Neural progenitor cell (in vitro differentiated cells): ENCODE data around the gene VPS35L. TPM values are rescaled to one million over a fixed set of nuclear protein-coding genes. Genes with fewer than 3 reads are reported as not detected.
A peak's percentile ranks its signal among the peaks of the same experiment; 100 is the strongest.

Experiments
- DNase-seq: peaks from one replicate; pipeline ENCODE4 v3.0.0-alpha.2; 2016; ENCODE audit warnings: low spot score
- H2AFZ ChIP-seq: fragments of 200-600 bp; sonication (generic); replicated peaks from 2 replicates; pipeline ENCODE4 v1.6.1; 2016; ENCODE audit warnings: antibody characterized with exemption
- H3F3A ChIP-seq: fragments of 200-600 bp; sonication (generic); 2 replicates; pipeline ENCODE4 v1.6.1; 2016; ENCODE audit warnings: antibody characterized with exemption, low read depth
- H3K27ac ChIP-seq: fragments of 200-600 bp; sonication (generic); 2 replicates; pipeline ENCODE4 v1.5.1; 2016; ENCODE audit warnings: mild to moderate bottlenecking
- H3K27me3 ChIP-seq: fragments of 200-600 bp; sonication (generic); 2 replicates; pipeline ENCODE4 v1.6.1; 2016; ENCODE audit warnings: mild to moderate bottlenecking, moderate library complexity
- H3K36me3 ChIP-seq: fragments of 200-600 bp; sonication (generic); 2 replicates; pipeline ENCODE4 v1.5.1; 2016
- H3K4me1 ChIP-seq: fragments of 200-600 bp; sonication (generic); 2 replicates; pipeline ENCODE4 v1.6.1; 2016; ENCODE audit warnings: mixed run types
- H3K4me2 ChIP-seq: fragments of 200-600 bp; sonication (generic); 2 replicates; pipeline ENCODE4 v1.6.1; 2016
- H3K4me3 ChIP-seq: fragments of 200-600 bp; sonication (generic); 2 replicates; pipeline ENCODE4 v1.5.1; 2016
- H3K79me2 ChIP-seq: fragments of 200-600 bp; sonication (generic); 2 replicates; pipeline ENCODE4 v1.6.1; 2016; ENCODE audit warnings: low read depth
- H3K9ac ChIP-seq: fragments of 200-600 bp; sonication (generic); 2 replicates; pipeline ENCODE4 v1.6.1; 2016
- H3K9me3 ChIP-seq: fragments of 200-600 bp; sonication (generic); 2 replicates; pipeline ENCODE4 v1.5.1; 2016; ENCODE audit warnings: low read depth
- H4K20me1 ChIP-seq: fragments of 200-600 bp; sonication (generic); 2 replicates; pipeline ENCODE4 v1.6.1; 2016; ENCODE audit warnings: low read depth
- H3K27ac Mint-ChIP-seq: 3 replicates; pipeline ENCODE4 v1.8.0; 2021; ENCODE audit warnings: mixed read lengths
- H3K27me3 Mint-ChIP-seq: 2 replicates; pipeline ENCODE4 v1.8.0; 2022; ENCODE audit warnings: low read depth, mild to moderate bottlenecking, inconsistent platforms, moderate library complexity, mixed read lengths; ENCODE audit not compliant: insufficient read depth
- H3K36me3 Mint-ChIP-seq: 3 replicates; pipeline ENCODE4 v1.8.0; 2021; ENCODE audit warnings: mixed read lengths
- H3K4me1 Mint-ChIP-seq: 3 replicates; pipeline ENCODE4 v1.8.0; 2021; ENCODE audit warnings: mixed read lengths
- H3K4me3 Mint-ChIP-seq: 3 replicates; pipeline ENCODE4 v1.8.0; 2021; ENCODE audit warnings: mild to moderate bottlenecking, moderate library complexity, mixed read lengths
- H3K9me3 Mint-ChIP-seq: 3 replicates; pipeline ENCODE4 v1.8.0; 2020; ENCODE audit warnings: mixed read lengths
- EZH2 ChIP-seq: fragments of 200-600 bp; sonication (generic); IDR thresholded peaks from 2 replicates; pipeline ENCODE4 v1.6.1; 2017; ENCODE audit warnings: antibody characterized with exemption, mild to moderate bottlenecking, moderate library complexity
- EZH2phosphoT487 ChIP-seq: fragments of 200-600 bp; sonication (generic); IDR thresholded peaks from 2 replicates; pipeline ENCODE4 v1.6.1; 2017; ENCODE audit warnings: antibody characterized with exemption
- total RNA-seq: library from RNA; depleted of rRNA; stranded (reverse); fragments of >200 nt; gene quantifications from 2 replicates; pipeline ENCODE4 v1.2.3, GENCODE V29; 2015; ENCODE audit warnings: low replicate concordance
- TF ChIP-seq, protein P1 (sequence below): fragments of 200-600 bp; sonication (generic); IDR thresholded peaks from 2 replicates; pipeline ENCODE4 v1.5.1; 2017; ENCODE audit warnings: antibody characterized with exemption, mild to moderate bottlenecking

Gene VPS35L
- total RNA-seq, 1 donor from 2014 or later = 57.1 TPM

DNA sequence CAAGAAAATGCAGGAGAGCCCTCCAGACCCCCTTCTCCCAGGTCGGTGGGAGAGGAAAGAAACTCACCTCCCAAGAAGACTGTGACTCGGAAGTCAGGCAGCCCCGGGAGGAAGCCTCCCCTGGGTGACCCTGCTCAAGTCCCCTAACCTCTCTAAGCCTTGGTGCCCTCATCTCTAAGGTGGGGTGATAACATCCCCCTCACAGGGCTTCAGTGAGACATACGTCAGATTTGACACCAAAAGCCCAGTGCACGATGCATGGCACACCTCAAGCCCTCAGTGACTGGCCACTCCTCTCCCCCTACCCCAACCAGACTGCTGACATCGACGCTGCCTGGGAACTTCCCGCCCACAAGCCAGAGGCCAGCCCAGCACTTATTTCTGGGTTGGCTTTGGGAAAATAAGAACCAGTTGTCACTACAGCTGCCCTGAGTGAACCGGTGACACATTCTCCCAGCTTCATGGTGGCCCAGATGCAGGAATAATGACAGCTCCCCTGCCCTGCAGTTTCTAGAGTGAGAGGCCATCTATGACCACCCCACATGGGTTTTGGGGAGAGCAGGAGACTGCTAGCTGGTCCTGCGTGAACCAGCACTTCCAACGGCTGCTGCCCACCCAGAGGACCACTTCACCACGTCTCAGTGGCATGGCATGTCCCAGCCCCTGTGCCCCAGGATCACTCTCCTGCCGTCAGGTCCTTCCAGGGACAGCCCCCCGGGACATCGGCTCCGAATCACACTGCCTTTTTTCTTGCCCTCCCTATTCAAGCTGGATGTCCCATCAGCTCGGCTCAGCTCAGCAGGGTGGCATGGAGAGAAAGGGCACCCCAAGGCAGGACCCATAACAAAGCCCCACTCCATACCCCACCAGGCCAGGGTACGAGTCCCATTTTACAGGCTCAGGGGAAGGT lies 153.0 kb downstream of the VPS35L start:
- no peak overlapping the region for H3K4me3 ChIP-seq
- no peak overlapping the region for H3K4me2 ChIP-seq
- Mint-ChIP-seq H3K27me3 (peaks cover 6% of the 10 kb centered on the region), H3K4me1 (peaks cover 30% of the 10 kb centered on the region), H3K27ac (no peak overlapping the region), H3K4me3 (no peak overlapping the region), H3K9me3 (no peaks in the 10 kb centered on the region), H3K36me3 (peaks cover 50% of the 10 kb centered on the region)
- H3K4me1 ChIP-seq = peaks cover 29% of the 10 kb centered on the region
- H3K9ac ChIP-seq = no peak overlapping the region
- H3F3A ChIP-seq = peaks cover 40% of the 10 kb centered on the region
- peaks cover 98% of the 10 kb centered on the region for H3K79me2 ChIP-seq
- peaks cover 3% of the 10 kb centered on the region for H3K36me3 ChIP-seq
- DNase-seq = no peak
- no peaks in the 10 kb centered on the region for H3K27me3 ChIP-seq
- no peak overlapping the region for H2AFZ ChIP-seq
- no peaks in the 10 kb centered on the region for H3K9me3 ChIP-seq
- peaks cover 92% of the 10 kb centered on the region for H4K20me1 ChIP-seq
- H3K27ac ChIP-seq = no peak overlapping the region
- no peak for TF ChIP-seq EZH2

DNA sequence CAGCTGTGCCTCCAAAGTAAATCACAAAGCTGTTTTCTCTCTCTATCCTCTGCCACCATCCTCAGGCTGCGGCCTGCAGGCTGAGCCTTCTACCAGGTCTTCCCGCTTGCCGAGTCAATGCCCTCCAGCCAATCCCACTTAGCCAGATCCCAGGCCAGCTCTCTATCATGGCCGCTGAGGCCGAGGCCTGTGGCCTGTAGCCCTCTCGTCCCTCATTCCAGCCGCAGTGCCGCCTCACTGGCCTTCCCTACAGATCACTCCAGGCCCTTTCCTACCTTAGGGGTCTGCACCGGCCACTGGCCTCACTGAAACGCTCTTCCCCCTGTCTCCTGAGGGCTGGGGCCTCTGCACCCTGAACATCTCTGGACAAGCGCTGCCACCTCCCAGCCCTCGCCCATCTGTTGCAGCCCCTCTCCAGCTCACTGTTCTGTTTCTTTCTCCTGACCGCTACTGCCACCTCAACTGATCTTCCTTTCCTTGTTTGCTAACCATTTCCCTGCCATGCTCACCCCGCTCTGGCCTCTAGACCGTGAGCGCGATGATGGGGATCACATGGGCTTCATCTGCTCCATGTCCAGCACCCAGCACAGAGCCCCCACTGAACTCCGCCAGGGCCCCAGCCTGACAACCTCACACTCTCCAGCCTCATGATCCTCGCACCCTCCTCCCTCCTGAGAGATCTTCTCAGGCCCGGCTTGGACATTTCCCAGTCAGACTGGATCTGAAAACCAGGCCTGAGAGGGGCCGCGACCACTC lies 154.1 kb downstream of the VPS35L start:
- Histone ChIP-seq H3K79me2 (peaks cover 98% of the 10 kb centered on the region), H3K27ac (peak overlapping the region; percentile 84), H3K4me2 (peak overlapping the region; percentile 71), H4K20me1 (peaks cover 94% of the 10 kb centered on the region), H3K4me3 (no peak overlapping the region), H3K4me1 (peaks cover 29% of the 10 kb centered on the region), H3K9me3 (no peaks in the 10 kb centered on the region), H3K9ac (no peak overlapping the region), H3F3A (peaks cover 45% of the 10 kb centered on the region), H2AFZ (no peak overlapping the region), H3K36me3 (peaks cover 3% of the 10 kb centered on the region), H3K27me3 (no peaks in the 10 kb centered on the region)
- Mint-ChIP-seq H3K27me3 (peaks cover 6% of the 10 kb centered on the region), H3K9me3 (no peaks in the 10 kb centered on the region), H3K36me3 (peaks cover 48% of the 10 kb centered on the region), H3K4me1 (peaks cover 30% of the 10 kb centered on the region), H3K27ac (peak overlapping the region; percentile 73), H3K4me3 (no peak overlapping the region)
- TF ChIP-seq, protein P1, sequence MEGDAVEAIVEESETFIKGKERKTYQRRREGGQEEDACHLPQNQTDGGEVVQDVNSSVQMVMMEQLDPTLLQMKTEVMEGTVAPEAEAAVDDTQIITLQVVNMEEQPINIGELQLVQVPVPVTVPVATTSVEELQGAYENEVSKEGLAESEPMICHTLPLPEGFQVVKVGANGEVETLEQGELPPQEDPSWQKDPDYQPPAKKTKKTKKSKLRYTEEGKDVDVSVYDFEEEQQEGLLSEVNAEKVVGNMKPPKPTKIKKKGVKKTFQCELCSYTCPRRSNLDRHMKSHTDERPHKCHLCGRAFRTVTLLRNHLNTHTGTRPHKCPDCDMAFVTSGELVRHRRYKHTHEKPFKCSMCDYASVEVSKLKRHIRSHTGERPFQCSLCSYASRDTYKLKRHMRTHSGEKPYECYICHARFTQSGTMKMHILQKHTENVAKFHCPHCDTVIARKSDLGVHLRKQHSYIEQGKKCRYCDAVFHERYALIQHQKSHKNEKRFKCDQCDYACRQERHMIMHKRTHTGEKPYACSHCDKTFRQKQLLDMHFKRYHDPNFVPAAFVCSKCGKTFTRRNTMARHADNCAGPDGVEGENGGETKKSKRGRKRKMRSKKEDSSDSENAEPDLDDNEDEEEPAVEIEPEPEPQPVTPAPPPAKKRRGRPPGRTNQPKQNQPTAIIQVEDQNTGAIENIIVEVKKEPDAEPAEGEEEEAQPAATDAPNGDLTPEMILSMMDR = no peak
- no peak for TF ChIP-seq EZH2
- no peak for TF ChIP-seq EZH2phosphoT487
- DNase-seq = no peak

DNA sequence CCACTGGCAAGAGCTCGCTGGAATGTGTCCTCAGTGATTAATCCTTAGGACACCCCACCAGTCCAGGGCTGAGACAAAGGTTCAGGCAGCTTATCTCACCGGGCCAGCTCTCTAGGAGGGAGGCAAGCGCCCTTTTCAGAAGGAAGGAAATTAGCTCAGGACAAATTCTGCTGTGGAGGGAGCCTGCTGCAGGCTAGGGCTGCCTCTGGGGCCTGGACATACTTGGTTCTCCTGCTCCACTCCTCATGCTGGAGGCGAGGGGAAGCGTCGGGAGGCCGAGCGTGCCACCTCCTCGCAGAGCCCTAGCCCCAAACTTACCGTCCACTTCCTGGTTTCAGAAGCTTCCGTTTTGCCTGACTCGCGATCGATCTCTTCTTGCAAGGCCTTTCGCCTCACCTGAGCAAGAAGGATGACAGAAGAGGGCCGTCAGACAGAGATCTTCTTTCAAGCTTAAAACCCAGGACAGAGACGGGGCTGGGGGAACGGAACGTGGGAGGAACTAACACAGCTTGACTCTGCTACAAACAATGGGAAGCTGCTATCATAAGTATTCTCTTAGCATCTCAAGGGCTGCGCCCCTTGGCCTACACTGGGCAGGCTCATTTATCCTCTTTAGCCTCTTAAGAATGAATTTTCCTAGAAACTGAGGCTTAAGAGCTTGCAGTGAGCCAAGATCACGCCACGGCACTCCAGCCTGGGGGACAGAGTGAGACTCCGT lies 154.8 kb downstream of the VPS35L start:
- no peak overlapping the region for H2AFZ ChIP-seq
- peak; percentile 75 for DNase-seq
- no peak overlapping the region for H3K9ac ChIP-seq
- H3K4me1 Mint-ChIP-seq = peaks cover 33% of the 10 kb centered on the region
- peaks cover 45% of the 10 kb centered on the region for H3F3A ChIP-seq
- no peaks in the 10 kb centered on the region for H3K9me3 ChIP-seq
- peak overlapping the region; percentile 73 for H3K27ac Mint-ChIP-seq
- peaks cover 96% of the 10 kb centered on the region for H4K20me1 ChIP-seq
- peaks cover 6% of the 10 kb centered on the region for H3K27me3 Mint-ChIP-seq
- H3K9me3 Mint-ChIP-seq = no peaks in the 10 kb centered on the region
- peaks cover 6% of the 10 kb centered on the region for H3K36me3 ChIP-seq
- peaks cover 29% of the 10 kb centered on the region for H3K4me1 ChIP-seq
- TF ChIP-seq, protein P1 = no peak
- H3K27me3 ChIP-seq = no peaks in the 10 kb centered on the region
- peak overlapping the region; percentile 71 for H3K4me2 ChIP-seq
- no peak overlapping the region for H3K4me3 Mint-ChIP-seq
- H3K27ac ChIP-seq = peak overlapping the region; percentile 84
- H3K4me3 ChIP-seq = no peak overlapping the region
- peaks cover 99% of the 10 kb centered on the region for H3K79me2 ChIP-seq
- H3K36me3 Mint-ChIP-seq = peaks cover 46% of the 10 kb centered on the region
